Thyroid gland (tissue), 4 donors: Measurements from ENCODE around the gene LRBA. TPM values are rescaled to one million over a fixed set of nuclear protein-coding genes. Genes with fewer than 3 reads are reported as not detected.

Source experiments
- DNase-seq, 2 donors: peaks; one replicate each; pipeline ENCODE4 v3.0.0-alpha.2; 2019
- H3K27ac ChIP-seq, 3 donors: fragments of 200-600 bp; sonication (generic); 1 replicate in 2 of 3; 2 replicates in 1 of 3; pipeline ENCODE4 v1.5.1; 2016 to 2019; ENCODE audit warnings: mild to moderate bottlenecking in 1 of 3, moderate library complexity in 1 of 3
- H3K27me3 ChIP-seq: fragments of 200-600 bp; sonication (generic); one replicate; pipeline ENCODE4 v1.5.1; 2019
- H3K36me3 ChIP-seq, 2 donors: fragments of 200-600 bp; sonication (generic); one replicate each; pipeline ENCODE4 v1.5.1; 2016 to 2019
- H3K4me1 ChIP-seq, 2 donors: fragments of 200-600 bp; sonication (generic); one replicate each; pipeline ENCODE4 v1.5.1; 2017 to 2019
- H3K4me3 ChIP-seq, 3 donors: fragments of 200-600 bp; sonication (generic); replicated peaks in 1 of 3; 1 replicate in 2 of 3; 2 replicates in 1 of 3; pipeline ENCODE4 v1.5.1; 2016; ENCODE audit warnings: mild to moderate bottlenecking in 1 of 3
- H3K9me3 ChIP-seq: fragments of 200-600 bp; sonication (generic); one replicate; pipeline ENCODE4 v1.5.1; 2017
- CTCF ChIP-seq, 6 experiments: fragments of 200-600 bp in 3 of 6; fragments of 450-650 bp in 3 of 6; sonication (generic) in 3 of 6; IDR thresholded peaks; one replicate each; pipeline ENCODE4 v1.5.1; 2016 to 2019; ENCODE audit warnings: antibody characterized with exemption in 6 of 6, mild to moderate bottlenecking in 2 of 6, inconsistent platforms in 1 of 6, moderate library complexity in 1 of 6
- POLR2A ChIP-seq, 2 donors: fragments of 450-650 bp; IDR thresholded peaks; one replicate each; pipeline ENCODE4 v1.6.1; 2017; ENCODE audit warnings: antibody characterized with exemption in 2 of 2, mild to moderate bottlenecking in 2 of 2, moderate library complexity in 1 of 2
- WGBS, 2 donors: methylation state at CpG; one replicate each; pipeline ENCODE4 v1.1.5; 2017; 5-methylcytosine and 5-hydroxymethylcytosine counted together
- intact Hi-C: fragments of 100-400 bp; cut with DNase I; formaldehyde crosslinking; loops from one replicate; pipeline ENCODE4 v1.15.1; 2023
- total RNA-seq, 4 donors: library from RNA; depleted of rRNA; stranded (reverse); fragments of >200 nt; gene quantifications; one replicate each; pipeline ENCODE4 v1.2.3, GENCODE V29; 2016

The LRBA gene
- total RNA-seq, 4 donors from 2014 or later: 98.9 to 127 (median 113) TPM

DNA sequence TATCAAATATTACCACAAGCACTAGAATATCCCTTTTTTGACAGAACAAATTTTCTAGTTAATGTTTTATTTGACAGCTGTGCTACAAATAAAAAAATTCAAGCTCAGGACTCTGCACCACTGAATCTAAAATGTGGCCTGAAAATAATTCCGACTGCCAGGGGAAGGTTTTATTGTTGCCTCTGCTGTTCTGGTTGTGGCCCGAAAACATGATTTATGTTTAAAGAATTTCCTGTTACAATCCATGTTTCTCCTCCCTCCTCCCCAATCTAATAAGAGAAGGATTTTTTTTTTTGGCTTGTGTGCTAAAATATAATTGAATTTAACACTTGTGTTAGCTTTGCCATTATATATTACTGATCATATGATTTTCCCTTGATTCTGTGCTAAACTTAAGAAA is 709.1 kb downstream of the LRBA start:
- Histone ChIP-seq H3K4me3 (no peak overlapping the region), H3K4me1 (peaks cover 0 to 5% of the 10 kb centered on the region in 2 donors), H3K27ac (no peak overlapping the region), H3K9me3 (no peaks in the 10 kb centered on the region), H3K27me3 (no peaks in the 10 kb centered on the region), H3K36me3 (no peaks in the 10 kb centered on the region)
- no peak for DNase-seq
- 69 to 71% methylated on average over 2 of the region's 2 CpGs for WGBS, 2 donors
- TF ChIP-seq POLR2A (IDR thresholded peaks at IDR 0.05): no peak
- TF ChIP-seq CTCF (IDR thresholded peaks at IDR 0.05): no peak
- intact Hi-C loops: no loop called here

DNA sequence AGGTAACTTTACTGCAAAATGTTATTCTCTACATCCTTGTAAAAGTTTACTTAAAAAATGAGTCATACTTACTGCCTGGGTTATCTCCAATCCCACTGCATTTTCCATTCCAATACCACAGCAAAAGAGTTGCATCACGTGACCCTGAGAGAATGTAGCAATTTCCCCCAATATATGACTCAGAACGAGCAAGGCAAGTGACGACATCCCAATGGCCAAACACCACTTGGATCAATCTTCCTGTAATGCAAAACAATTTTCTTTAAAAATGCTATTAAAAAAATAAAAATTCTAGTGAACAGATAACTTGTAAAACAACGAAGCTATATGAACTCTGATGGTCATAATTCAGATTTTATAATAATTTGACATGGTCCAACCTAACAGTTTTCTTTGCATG is 712.5 kb downstream of the LRBA start:
- DNase-seq: no peak
- 80 to 88% methylated on average over 4 of the region's 4 CpGs for WGBS, 2 donors

DNA sequence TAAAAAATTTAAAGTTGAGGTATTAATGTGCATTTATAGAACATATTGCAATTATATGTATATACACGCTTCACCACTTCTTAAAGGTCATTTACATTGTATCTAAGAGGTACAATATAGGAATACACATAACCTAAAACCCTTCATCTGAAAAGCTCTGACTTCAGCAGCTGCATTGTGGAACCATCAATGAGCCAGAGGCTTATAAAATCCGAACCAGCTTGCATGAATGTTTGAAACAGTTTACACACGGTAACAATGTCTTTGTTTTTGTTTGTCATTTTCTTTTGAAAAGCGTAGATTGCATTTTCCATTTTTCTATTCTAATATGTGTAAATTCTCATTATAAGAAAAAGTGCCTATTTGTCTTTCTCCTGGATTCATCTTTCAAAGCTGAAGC is 715.3 kb downstream of the LRBA start:
- intact Hi-C loops: loop anchor here (10.0 kb wide), 1 partner anchor 565 kb away; no protein-coding TSS in a partner anchor
- TF ChIP-seq CTCF (IDR thresholded peaks at IDR 0.05): no peak
- TF ChIP-seq POLR2A (IDR thresholded peaks at IDR 0.05): no peak
- no peaks in the 10 kb centered on the region for H3K4me1 ChIP-seq
- no peaks in the 10 kb centered on the region for H3K27me3 ChIP-seq
- H3K9me3 ChIP-seq: no peaks in the 10 kb centered on the region
- H3K36me3 ChIP-seq: no peaks in the 10 kb centered on the region
- no peak overlapping the region for H3K4me3 ChIP-seq
- no peak overlapping the region for H3K27ac ChIP-seq
- WGBS, 2 donors: 94 to 96% methylated on average over 4 of the region's 4 CpGs
- DNase-seq: no peak

More for the DNA sequence above, 712.5 kb downstream of the LRBA start:
- Histone ChIP-seq H3K36me3 (no peaks in the 10 kb centered on the region), H3K9me3 (no peaks in the 10 kb centered on the region), H3K4me3 (no peak overlapping the region), H3K27ac (no peak overlapping the region), H3K27me3 (no peaks in the 10 kb centered on the region), H3K4me1 (no peaks in the 10 kb centered on the region)
- TF ChIP-seq CTCF (IDR thresholded peaks at IDR 0.05): no peak
- no peak for TF ChIP-seq POLR2A (IDR thresholded peaks at IDR 0.05)
- intact Hi-C loops: no loop called here

DNA sequence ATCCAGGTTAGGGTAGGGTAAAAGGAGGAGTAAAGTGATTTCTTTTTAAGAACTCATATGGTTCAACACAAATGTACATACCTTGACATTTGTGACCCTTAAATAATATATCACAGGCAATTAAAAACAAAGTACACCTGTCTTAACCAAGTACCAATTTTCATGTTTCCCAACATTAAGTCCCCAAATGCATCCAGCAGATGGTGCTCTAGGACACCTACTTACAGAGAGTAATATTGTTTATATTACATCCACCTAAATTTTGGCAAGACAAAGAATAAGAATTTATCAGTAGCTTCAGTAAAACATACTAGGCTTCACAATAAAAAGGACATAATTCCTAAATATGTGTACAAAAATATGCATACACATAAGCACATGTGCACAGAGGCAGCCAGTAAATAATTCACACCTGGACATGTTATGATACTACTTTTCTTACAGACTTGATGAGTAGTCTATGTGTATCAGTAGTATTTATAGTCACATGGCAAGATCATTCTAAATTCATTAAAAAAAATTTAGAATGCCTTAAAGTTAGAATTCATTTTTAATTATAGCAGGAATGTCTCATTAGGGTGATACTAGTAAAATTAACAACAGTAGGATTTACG is 717.1 kb downstream of the LRBA start:
- peak; percentile 59 to 65 for DNase-seq
- WGBS, 2 donors: 96 to 97% methylated on average over 1 of the region's 1 CpG
- no peaks in the 10 kb centered on the region for H3K27me3 ChIP-seq
- no peaks in the 10 kb centered on the region for H3K4me1 ChIP-seq
- no peak overlapping the region for H3K27ac ChIP-seq
- TF ChIP-seq CTCF (IDR thresholded peaks at IDR 0.05) (peak in 3 of 6 experiments; percentile 63 to 75 (median 68)), POLR2A (IDR thresholded peaks at IDR 0.05) (no peak)
- intact Hi-C loops: loop anchor here (10.0 kb wide), 1 partner anchor 567 kb away; no protein-coding TSS in a partner anchor
- H3K9me3 ChIP-seq: no peaks in the 10 kb centered on the region
- H3K36me3 ChIP-seq: no peaks in the 10 kb centered on the region
- H3K4me3 ChIP-seq: no peak overlapping the region

DNA sequence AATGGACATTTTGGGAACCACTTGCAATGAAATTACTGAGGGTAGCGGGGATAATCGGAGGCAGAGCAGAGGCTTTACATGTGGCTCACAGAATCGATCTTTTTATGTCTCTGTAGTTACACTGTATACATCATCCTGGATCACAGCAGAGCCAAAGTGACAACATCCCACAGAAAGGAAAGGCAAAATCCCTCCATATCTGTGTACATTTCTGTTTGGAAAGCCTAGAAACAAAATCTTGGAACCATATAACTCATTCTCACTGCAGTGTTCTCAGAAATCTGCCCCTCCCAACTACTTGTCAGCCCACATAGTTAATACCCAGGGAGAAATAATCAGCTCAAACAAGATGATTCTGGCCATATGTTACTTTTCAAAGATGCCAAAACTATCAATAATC is 725.2 kb downstream of the LRBA start:
- Histone ChIP-seq H3K4me3 (no peak overlapping the region), H3K4me1 (no peaks in the 10 kb centered on the region), H3K9me3 (no peaks in the 10 kb centered on the region), H3K27ac (no peak overlapping the region), H3K36me3 (peaks cover 0 to 4% of the 10 kb centered on the region in 2 donors), H3K27me3 (no peaks in the 10 kb centered on the region)
- no peak for TF ChIP-seq CTCF (IDR thresholded peaks at IDR 0.05)
- no peak for TF ChIP-seq POLR2A (IDR thresholded peaks at IDR 0.05)
- no peak for DNase-seq
- intact Hi-C loops: loop anchor here (10.0 kb wide), 1 partner anchor 575 kb away; no protein-coding TSS in a partner anchor
- whole genome bisulfite sequencing, 2 donors: 83 to 93% methylated on average over 3 of the region's 3 CpGs
